ENCODE data around the gene NEIL1. TPM values are rescaled to one million over a fixed set of nuclear protein-coding genes. Genes with fewer than 3 reads are reported as not detected.
A peak's percentile ranks its signal among the peaks of the same experiment; 100 is the strongest.

Gene NEIL1
- total and polyA plus RNA-seq, 10 of the 15 experiments (the other 5 are each of a cell fraction or from before 2014, with no cell fraction given) = 0.10 to 2.3 (median 0.66) TPM

- TF ChIP-seq SRF (IDR thresholded peaks at IDR 0.05; ENCODE audit: low read depth in 2 of 2, low read length in 2 of 2) (peak; percentile 37 to 87; a peak in 2 of 4 replicates), SIX5 (IDR thresholded peaks at IDR 0.05; ENCODE audit: low read depth, low read length, severe bottlenecking) (peak; percentile 65), NKRF (conservative IDR thresholded peaks at IDR 0.05) (peak; percentile 86), TBL1XR1 (IDR thresholded peaks at IDR 0.05; ENCODE audit: low read depth, low read length) (peak; percentile 56; the same call in 1 of the 2 replicates), GABPA (IDR thresholded peaks at IDR 0.05; ENCODE audit: low read depth) (peak; percentile 96), SUZ12 (IDR thresholded peaks at IDR 0.05; ENCODE audit: unreplicated experiment) (no peak), ZNF207 (IDR thresholded peaks at IDR 0.05; ENCODE audit: borderline replicate concordance) (peak; percentile 98), PAX8 (IDR thresholded peaks at IDR 0.05) (no peak), E2F8 (IDR thresholded peaks at IDR 0.05; ENCODE audit: low read depth, partially characterized antibody) (peak; percentile 85), CBX3 (IDR thresholded peaks at IDR 0.05; ENCODE audit: borderline replicate concordance, low read depth) (no peak), YBX1 (IDR thresholded peaks at IDR 0.05) (no peak), NR2F1 (conservative IDR thresholded peaks at IDR 0.05) (peak; percentile 58; the same call in 1 of the 2 replicates), JUND (IDR thresholded peaks at IDR 0.05; ENCODE audit: low read depth, low read length) (peak; percentile 27; the same call in 1 of the 2 replicates), NR2C1 (IDR thresholded peaks at IDR 0.05) (peak; percentile 70), POLR2AphosphoS5 (IDR thresholded peaks at IDR 0.05; ENCODE audit: low read length) (peak; percentile 97), BCLAF1 (IDR thresholded peaks at IDR 0.05) (peak; percentile 3; the same call in 1 of the 2 replicates), CBX5 (IDR thresholded peaks at IDR 0.05; ENCODE audit: low read depth) (peak; percentile 95; the same call in 1 of the 2 replicates), PBX3 (IDR thresholded peaks at IDR 0.05; ENCODE audit: insufficient replicate concordance, low read depth, low read length) (no peak), ZNF217 (IDR thresholded peaks at IDR 0.05) (no peak), HCFC1 (IDR thresholded peaks at IDR 0.05; ENCODE audit: low read length) (peak; percentile 82), RB1 (IDR thresholded peaks at IDR 0.05; ENCODE audit: borderline replicate concordance) (peak; percentile 78; the same call in 1 of the 2 replicates), EED (IDR thresholded peaks at IDR 0.05; ENCODE audit: low read depth) (peak; percentile 50)
Measured at GRCh38 chr15:75367913-75368688, 21.3 kb downstream of the NEIL1 start, which contains the start of gene MAN2C1 (continued).
